AG04450 (cell line): Measurements from ENCODE around the gene DYNLT1. TPM values are rescaled to one million over a fixed set of nuclear protein-coding genes. Genes with fewer than 3 reads are reported as not detected.
"Not testable (repeated sequence)": the region's sequence is repeated elsewhere in the genome, so short reads cannot be mapped to it uniquely, and the experiment has no call there.

Source experiments
- CTCF ChIA-PET: fragments of 300-600, 350-600 bp; formaldehyde crosslinking; extraction: SDS; loops from one replicate; lab custom pipeline; 2022; ENCODE audit warnings: antibody characterized with exemption, inconsistent platforms; lab: Charles Lee
- POLR2A ChIA-PET: fragments of 350-600 bp; formaldehyde crosslinking; extraction: SDS; loops from one replicate; lab custom pipeline; 2021; ENCODE audit warnings: antibody characterized with exemption, inconsistent platforms; lab: Yijun Ruan, JAX
- DNase-seq: peaks from one replicate; pipeline ENCODE4 v3.0.0-alpha.2; 2011; ENCODE audit warnings: low read depth, low spot score
- H3K27ac ChIP-seq: one replicate; pipeline ENCODE4 v1.5.1; 2012; ENCODE audit warnings: low read depth, low read length, control low read depth
- H3K27me3 ChIP-seq: one replicate; pipeline ENCODE4 v1.6.0; 2012; ENCODE audit warnings: low read length; ENCODE audit not compliant: control insufficient read depth, insufficient read depth
- H3K4me3 ChIP-seq: 2 replicates; pipeline ENCODE4 v1.5.1; 2011; ENCODE audit warnings: mild to moderate bottlenecking, low read depth, low read length, control low read depth
- H3K9me3 ChIP-seq: 2 replicates; pipeline ENCODE4 v1.5.1; 2012; ENCODE audit warnings: low read length; ENCODE audit not compliant: control insufficient read depth, insufficient read depth
- polyA plus RNA-seq: library from polyadenylated mRNA; depleted of rRNA; stranded (reverse); fragments of >200 nt; gene quantifications from 2 replicates; pipeline ENCODE4 v1.2.3, GENCODE V29; 2011
- TF ChIP-seq, protein P1 (sequence below): IDR thresholded peaks from 2 replicates; pipeline ENCODE4 v1.5.1; 2011; ENCODE audit warnings: low read depth, low read length, control low read depth, inconsistent platforms

Gene DYNLT1
- polyA plus RNA-seq, 1 experiment: 422 TPM

DNA sequence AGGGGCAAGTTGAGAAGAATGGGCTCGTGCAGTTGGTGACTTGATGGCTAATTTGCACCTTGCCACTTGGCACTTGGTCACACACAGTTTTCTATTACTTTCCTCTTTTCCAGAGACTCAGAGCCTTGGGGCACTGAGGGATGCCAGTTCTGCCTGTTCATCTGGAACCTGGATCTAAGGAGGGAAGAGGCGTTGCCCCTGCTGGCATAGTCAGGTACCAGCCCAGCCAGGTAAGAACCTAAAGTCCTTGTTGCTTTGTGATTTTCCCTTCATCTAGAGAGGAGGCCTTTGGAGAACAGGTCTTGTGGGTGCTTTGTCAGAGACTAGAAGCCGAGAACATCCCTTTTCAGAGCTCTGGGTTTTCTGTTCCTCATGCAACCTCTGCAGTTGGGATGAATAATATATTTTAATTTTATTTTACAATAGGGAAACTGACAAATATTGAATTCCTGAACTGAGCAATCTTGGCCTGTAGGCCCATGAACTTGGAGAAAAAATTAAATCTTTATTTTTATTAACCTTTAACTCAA lies 16.7 kb upstream of the DYNLT1 start:
- TF ChIP-seq, protein P1, sequence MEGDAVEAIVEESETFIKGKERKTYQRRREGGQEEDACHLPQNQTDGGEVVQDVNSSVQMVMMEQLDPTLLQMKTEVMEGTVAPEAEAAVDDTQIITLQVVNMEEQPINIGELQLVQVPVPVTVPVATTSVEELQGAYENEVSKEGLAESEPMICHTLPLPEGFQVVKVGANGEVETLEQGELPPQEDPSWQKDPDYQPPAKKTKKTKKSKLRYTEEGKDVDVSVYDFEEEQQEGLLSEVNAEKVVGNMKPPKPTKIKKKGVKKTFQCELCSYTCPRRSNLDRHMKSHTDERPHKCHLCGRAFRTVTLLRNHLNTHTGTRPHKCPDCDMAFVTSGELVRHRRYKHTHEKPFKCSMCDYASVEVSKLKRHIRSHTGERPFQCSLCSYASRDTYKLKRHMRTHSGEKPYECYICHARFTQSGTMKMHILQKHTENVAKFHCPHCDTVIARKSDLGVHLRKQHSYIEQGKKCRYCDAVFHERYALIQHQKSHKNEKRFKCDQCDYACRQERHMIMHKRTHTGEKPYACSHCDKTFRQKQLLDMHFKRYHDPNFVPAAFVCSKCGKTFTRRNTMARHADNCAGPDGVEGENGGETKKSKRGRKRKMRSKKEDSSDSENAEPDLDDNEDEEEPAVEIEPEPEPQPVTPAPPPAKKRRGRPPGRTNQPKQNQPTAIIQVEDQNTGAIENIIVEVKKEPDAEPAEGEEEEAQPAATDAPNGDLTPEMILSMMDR: no peak
- no peak for DNase-seq
- ChIA-PET POLR2A (no interaction called here), CTCF (interaction anchor here (1.1 to 3.1 kb wide), 6 partner anchors 12 to 511 kb away, joined by 3 to 25 read pairs (median 6); partner anchors contain the start of gene SYTL3)
- Histone ChIP-seq H3K27ac (no peak overlapping the region), H3K9me3 (no peaks in the 10 kb centered on the region; the same call in 1 of the 2 replicates), H3K27me3 (peaks cover 2% of the 10 kb centered on the region), H3K4me3 (no peak overlapping the region)

DNA sequence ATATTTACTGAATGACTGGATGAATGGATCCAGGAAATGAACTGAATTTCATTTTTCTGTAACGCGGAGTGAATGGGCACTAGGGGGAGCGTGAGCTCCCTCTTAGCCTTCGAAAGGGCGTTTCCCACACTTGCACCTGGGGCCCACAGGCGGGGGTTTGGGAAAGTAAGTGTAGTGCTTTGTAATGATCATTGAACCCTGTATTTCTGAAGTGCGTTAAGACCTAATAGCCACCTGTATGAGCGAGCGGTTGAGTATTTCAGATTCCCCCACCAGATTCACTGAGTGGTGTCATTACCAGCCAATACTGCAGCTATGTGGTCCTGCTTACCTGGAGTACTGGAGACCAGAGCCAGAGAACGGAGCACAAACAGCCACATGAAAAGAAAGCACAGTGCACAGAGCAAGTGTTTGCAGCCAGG lies 15.8 kb upstream of the DYNLT1 start:
- CTCF ChIA-PET: interaction anchor here (0.5 to 3.3 kb wide), 12 partner anchors 9 to 510 kb away, joined by 3 to 30 read pairs (median 4); no protein-coding TSS in a partner anchor
- TF ChIP-seq, protein P1: peak; percentile 70
- H3K27me3 ChIP-seq: peaks cover 2% of the 10 kb centered on the region
- no peaks in the 10 kb centered on the region; the same call in 1 of the 2 replicates for H3K9me3 ChIP-seq
- POLR2A ChIA-PET: no interaction called here
- no peak overlapping the region for H3K4me3 ChIP-seq
- DNase-seq: no peak
- no peak overlapping the region for H3K27ac ChIP-seq

GRCh38 chr6:158656986-158657385 lies 12.4 kb upstream of the DYNLT1 start:
- POLR2A ChIA-PET, H3K4me3 ChIP-seq, CTCF ChIA-PET, H3K27me3 ChIP-seq, H3K27ac ChIP-seq, H3K9me3 ChIP-seq, DNase-seq: not testable (repeated sequence)

DNA sequence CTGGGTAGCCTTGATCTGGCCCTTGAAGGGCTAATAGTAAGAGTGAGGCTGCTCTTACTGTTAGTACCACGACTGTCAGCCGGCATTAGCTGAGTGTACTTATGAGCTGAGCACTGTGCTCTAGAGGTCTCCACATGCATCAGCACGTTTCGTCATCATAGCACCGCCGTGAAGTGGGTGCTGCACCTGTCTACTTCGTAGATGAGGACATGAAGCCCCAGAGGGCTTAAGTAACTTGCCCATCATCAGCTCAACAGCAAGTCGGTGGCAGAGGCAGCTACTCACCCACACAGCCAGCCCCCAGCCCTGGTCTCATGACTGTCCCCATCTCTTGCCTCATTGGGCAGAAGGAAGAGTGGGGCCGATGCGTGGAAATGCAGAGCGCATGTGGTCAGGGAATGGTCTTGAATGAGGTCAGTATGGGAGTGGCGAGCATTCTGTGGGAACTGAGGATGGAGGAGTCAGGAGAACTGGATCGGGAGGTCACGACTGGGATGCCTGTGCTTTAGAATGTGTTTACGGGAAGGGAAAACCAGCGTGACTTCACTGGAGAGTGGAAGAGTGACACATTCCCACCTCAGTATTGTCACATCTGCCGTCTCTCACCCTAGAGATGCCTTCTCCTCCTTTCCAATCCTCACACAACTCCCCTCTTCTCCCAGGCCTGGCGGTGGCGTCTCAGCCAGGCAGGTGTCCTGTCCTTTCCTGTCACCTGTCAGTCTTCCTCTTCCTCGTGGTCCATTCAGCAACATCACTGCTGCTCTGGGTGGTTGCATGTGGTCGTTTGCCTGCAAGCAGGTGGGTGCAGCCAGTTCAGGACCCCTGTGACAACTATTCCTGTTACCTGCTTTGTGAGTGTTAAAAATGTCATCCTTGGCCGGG lies 11.3 kb upstream of the DYNLT1 start:
- DNase-seq: no peak
- H3K27ac ChIP-seq: peak overlapping the region; percentile 92
- H3K27me3 ChIP-seq: no peaks in the 10 kb centered on the region
- ChIA-PET POLR2A (interaction anchor here (0.6 to 1.8 kb wide), 2 partner anchors 11 to 19 kb away, joined by 10 to 12 read pairs; partner anchors contain the start of gene DYNLT1), CTCF (interaction anchor here (1.0 kb wide), 1 partner anchor 36 kb away, joined by 5 read pairs; no protein-coding TSS in a partner anchor)
- TF ChIP-seq, protein P1: no peak
- H3K4me3 ChIP-seq: no peak overlapping the region
- no peaks in the 10 kb centered on the region for H3K9me3 ChIP-seq

DNA sequence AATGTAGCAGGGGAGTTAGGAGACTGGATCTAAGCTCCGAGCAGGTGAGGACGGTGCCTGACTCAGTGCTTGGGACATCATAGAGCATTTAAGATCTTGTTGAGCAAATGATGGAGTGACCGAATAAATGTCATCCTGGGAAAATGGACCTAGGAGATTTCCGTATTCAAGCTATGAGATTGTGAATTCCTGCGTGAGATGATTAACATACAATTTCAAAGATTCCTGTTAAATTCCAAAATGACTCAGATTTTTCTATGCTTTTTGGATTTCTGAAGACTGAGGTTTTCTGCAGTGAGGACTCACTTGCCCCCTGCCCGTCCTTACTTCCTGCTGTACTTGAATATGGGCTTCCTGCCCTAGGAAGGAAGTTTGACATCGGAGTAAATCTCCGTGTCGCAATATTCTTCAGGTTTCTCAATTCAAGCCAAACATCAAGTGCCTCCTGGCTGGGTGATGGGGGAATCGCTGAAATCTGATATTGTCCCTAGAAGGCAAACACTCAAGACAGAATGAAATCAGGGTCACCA lies 10.5 kb upstream of the DYNLT1 start:
- no peak for DNase-seq
- H3K4me3 ChIP-seq: no peak overlapping the region

More for the DNA sequence above, 10.5 kb upstream of the DYNLT1 start:
- ChIA-PET CTCF (interaction anchor here (1.0 kb wide), 1 partner anchor 36 kb away, joined by 5 read pairs; no protein-coding TSS in a partner anchor), POLR2A (interaction anchor here (1.0 to 1.8 kb wide), 3 partner anchors 10 to 36 kb away, joined by 3 to 12 read pairs (median 3); partner anchors contain the start of gene DYNLT1)
- Histone ChIP-seq H3K27me3 (no peaks in the 10 kb centered on the region), H3K27ac (peak overlapping the region; percentile 92), H3K9me3 (no peaks in the 10 kb centered on the region)
- TF ChIP-seq, protein P1: no peak
